Tibial nerve (tissue), 4 donors: ENCODE results near the gene RALB. TPM values are rescaled to one million over a fixed set of nuclear protein-coding genes. Genes with fewer than 3 reads are reported as not detected.

Experiments used
- DNase-seq, 2 donors: peaks; one replicate each; pipeline ENCODE4 v3.0.0-alpha.2; 2019; ENCODE audit warnings: low spot score in 2 of 2
- H3K27ac ChIP-seq, 4 donors: fragments of 200-600 bp; sonication (generic) in 3 of 4; one replicate each; pipeline ENCODE4 v1.5.1; 2017 to 2019; ENCODE audit warnings: mild to moderate bottlenecking in 1 of 4
- H3K27me3 ChIP-seq, 2 donors: fragments of 200-600 bp; sonication (generic) in 1 of 2; one replicate each; pipeline versions ENCODE4 v1.5.1 to v1.6.0; 2017 to 2019
- H3K36me3 ChIP-seq, 3 donors: fragments of 200-600 bp; sonication (generic); one replicate each; pipeline ENCODE4 v1.5.1; 2018 to 2019
- H3K4me1 ChIP-seq, 4 donors: fragments of 200-600 bp; sonication (generic) in 3 of 4; one replicate each; pipeline ENCODE4 v1.5.1; 2017 to 2019
- H3K4me3 ChIP-seq, 4 donors: fragments of 200-600 bp; sonication (generic) in 3 of 4; one replicate each; pipeline ENCODE4 v1.5.1; 2017 to 2019; ENCODE audit warnings: mild to moderate bottlenecking in 1 of 4, moderate library complexity in 1 of 4
- H3K9me3 ChIP-seq, 4 donors: fragments of 200-600 bp; sonication (generic) in 3 of 4; one replicate each; pipeline ENCODE4 v1.5.1; 2017 to 2019
- EP300 ChIP-seq, 2 donors: sonication (generic); formaldehyde crosslinking; IDR thresholded peaks; one replicate each; pipeline ENCODE4 v1.6.1; 2017; ENCODE audit warnings: antibody characterized with exemption in 2 of 2, mild to moderate bottlenecking in 1 of 2
- POLR2A ChIP-seq, 2 donors: fragments of 450-650 bp; IDR thresholded peaks; one replicate each; pipeline ENCODE4 v1.6.1; 2017; ENCODE audit warnings: antibody characterized with exemption in 2 of 2, mild to moderate bottlenecking in 2 of 2, moderate library complexity in 2 of 2
- WGBS, 2 donors: methylation state at CpG; one replicate each; pipeline ENCODE4 v1.1.5; 2018; 5-methylcytosine and 5-hydroxymethylcytosine counted together
- total RNA-seq, 4 donors: library from RNA; depleted of rRNA; stranded (reverse); fragments of >200 nt; gene quantifications; one replicate each; pipeline ENCODE4 v1.1.0, GENCODE V29; 2016
- TF ChIP-seq, protein P1 (sequence below), 5 experiments: fragments of 200-600 bp in 3 of 5; fragments of 450-650 bp in 2 of 5; sonication (generic) in 3 of 5; IDR thresholded peaks; one replicate each; pipeline ENCODE4 v1.5.1; 2016 to 2019; ENCODE audit warnings: antibody characterized with exemption in 5 of 5, mild to moderate bottlenecking in 3 of 5, moderate library complexity in 2 of 5

RALB gene
- total RNA-seq, 4 donors from 2014 or later = 35.1 to 40.4 (median 39.8) TPM

DNA sequence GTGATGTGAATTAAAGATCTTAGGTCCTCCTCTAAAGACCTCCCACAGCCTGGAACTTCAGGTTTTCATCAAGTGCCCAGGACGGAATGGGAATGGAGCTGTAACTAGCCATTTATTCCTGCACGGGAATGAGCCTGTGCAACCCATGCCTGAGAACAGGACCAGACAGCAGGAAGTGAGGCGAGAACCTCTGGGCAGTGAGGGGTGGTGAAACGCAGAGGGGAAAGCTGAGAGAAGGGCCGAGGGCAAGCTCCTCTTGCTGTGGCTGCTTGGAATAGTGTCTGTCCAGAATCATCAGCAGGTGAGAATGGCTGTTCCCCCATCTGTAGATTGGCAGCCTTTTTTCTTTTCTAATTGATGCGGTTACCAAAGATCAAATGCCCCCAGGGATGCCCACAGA lies 4.8 kb upstream of the RALB start:
- no peaks in the 10 kb centered on the region for H3K36me3 ChIP-seq
- H3K4me3 ChIP-seq = no peak overlapping the region
- H3K27me3 ChIP-seq = peaks cover 0 to 14% of the 10 kb centered on the region in 2 donors
- H3K4me1 ChIP-seq = peaks cover 0 to 14% (median 4%) of the 10 kb centered on the region in 4 donors
- DNase-seq = no peak
- H3K9me3 ChIP-seq = no peaks in the 10 kb centered on the region
- H3K27ac ChIP-seq = no peak overlapping the region
- TF ChIP-seq, protein P1, sequence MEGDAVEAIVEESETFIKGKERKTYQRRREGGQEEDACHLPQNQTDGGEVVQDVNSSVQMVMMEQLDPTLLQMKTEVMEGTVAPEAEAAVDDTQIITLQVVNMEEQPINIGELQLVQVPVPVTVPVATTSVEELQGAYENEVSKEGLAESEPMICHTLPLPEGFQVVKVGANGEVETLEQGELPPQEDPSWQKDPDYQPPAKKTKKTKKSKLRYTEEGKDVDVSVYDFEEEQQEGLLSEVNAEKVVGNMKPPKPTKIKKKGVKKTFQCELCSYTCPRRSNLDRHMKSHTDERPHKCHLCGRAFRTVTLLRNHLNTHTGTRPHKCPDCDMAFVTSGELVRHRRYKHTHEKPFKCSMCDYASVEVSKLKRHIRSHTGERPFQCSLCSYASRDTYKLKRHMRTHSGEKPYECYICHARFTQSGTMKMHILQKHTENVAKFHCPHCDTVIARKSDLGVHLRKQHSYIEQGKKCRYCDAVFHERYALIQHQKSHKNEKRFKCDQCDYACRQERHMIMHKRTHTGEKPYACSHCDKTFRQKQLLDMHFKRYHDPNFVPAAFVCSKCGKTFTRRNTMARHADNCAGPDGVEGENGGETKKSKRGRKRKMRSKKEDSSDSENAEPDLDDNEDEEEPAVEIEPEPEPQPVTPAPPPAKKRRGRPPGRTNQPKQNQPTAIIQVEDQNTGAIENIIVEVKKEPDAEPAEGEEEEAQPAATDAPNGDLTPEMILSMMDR (IDR thresholded peaks at IDR 0.05) = no peak
- no peak for TF ChIP-seq EP300 (IDR thresholded peaks at IDR 0.05)
- no peak for TF ChIP-seq POLR2A (IDR thresholded peaks at IDR 0.05)
- WGBS, 2 donors = 66 to 73% methylated on average over 6 of the region's 6 CpGs

GRCh38 chr2:120250640-120251039 lies 2.0 kb upstream of the RALB start:
- 80 to 91% methylated on average over 4 of the region's 4 CpGs for WGBS, 2 donors

DNA sequence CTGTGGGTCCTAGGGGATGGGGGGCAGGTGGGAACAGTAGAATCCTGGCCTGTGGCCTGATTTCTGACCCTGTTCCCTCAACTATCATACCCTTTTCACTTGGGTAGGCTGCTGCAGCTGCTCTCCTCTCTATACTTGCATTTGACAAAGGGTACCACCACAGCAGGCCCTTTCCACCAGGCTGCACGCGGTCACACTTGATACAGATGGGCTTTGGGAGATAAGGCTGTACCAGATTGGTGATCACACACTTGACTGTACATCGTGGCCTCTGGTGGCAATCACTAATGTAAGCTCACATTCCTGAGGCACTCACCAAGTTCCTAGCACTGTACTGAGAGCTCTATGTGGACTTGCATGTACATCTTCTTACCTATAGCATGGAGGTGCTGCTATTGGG lies 1.6 kb upstream of the RALB start:
- H3K36me3 ChIP-seq = no peaks in the 10 kb centered on the region
- no peak overlapping the region for H3K4me3 ChIP-seq
- no peak overlapping the region for H3K27ac ChIP-seq
- TF ChIP-seq POLR2A (IDR thresholded peaks at IDR 0.05) = no peak
- TF ChIP-seq EP300 (IDR thresholded peaks at IDR 0.05) = no peak
- TF ChIP-seq, protein P1 (IDR thresholded peaks at IDR 0.05) = no peak
- no peak for DNase-seq
- WGBS, 2 donors = 89 to 94% methylated on average over 3 of the region's 3 CpGs
- peaks cover 0 to 29% (median 8%) of the 10 kb centered on the region in 4 donors for H3K4me1 ChIP-seq
- no peaks in the 10 kb centered on the region for H3K9me3 ChIP-seq
- H3K27me3 ChIP-seq = peaks cover 0 to 14% of the 10 kb centered on the region in 2 donors

More at GRCh38 chr2:120250640-120251039, 2.0 kb upstream of the RALB start:
- H3K4me1 ChIP-seq = peaks cover 0 to 31% (median 8%) of the 10 kb centered on the region in 4 donors
- H3K27ac ChIP-seq = no peak overlapping the region
- H3K36me3 ChIP-seq = no peaks in the 10 kb centered on the region
- no peak overlapping the region for H3K4me3 ChIP-seq
- no peak for DNase-seq
- peaks cover 0 to 14% of the 10 kb centered on the region in 2 donors for H3K27me3 ChIP-seq
- TF ChIP-seq POLR2A (IDR thresholded peaks at IDR 0.05) (no peak), EP300 (IDR thresholded peaks at IDR 0.05) (no peak)
- TF ChIP-seq, protein P1 (IDR thresholded peaks at IDR 0.05) = no peak
- H3K9me3 ChIP-seq = no peaks in the 10 kb centered on the region

DNA sequence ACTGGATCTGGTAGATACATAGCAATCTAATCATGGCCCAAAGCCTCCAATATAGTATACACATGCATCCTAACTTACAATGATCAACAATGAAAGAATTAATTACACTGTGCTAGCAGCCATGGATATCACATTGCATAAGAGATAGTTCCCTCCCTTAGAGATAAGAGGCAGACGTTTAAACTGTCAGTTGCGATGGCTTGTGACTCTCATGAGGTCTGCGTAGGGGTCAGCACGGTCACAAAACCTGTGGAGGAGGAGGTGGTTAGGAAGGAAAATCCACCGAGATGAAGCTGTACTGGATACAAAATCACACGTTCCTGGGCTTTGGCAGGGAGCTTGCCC lies 800 bp upstream of the RALB start:
- TF ChIP-seq POLR2A (IDR thresholded peaks at IDR 0.05) = no peak
- TF ChIP-seq, protein P1 (IDR thresholded peaks at IDR 0.05) = no peak
- no peak for TF ChIP-seq EP300 (IDR thresholded peaks at IDR 0.05)
- no peaks in the 10 kb centered on the region for H3K9me3 ChIP-seq
- peaks cover 0 to 36% (median 8%) of the 10 kb centered on the region in 4 donors for H3K4me1 ChIP-seq
- peaks cover 0 to 14% of the 10 kb centered on the region in 2 donors for H3K27me3 ChIP-seq
- WGBS, 2 donors = 18 to 27% methylated on average over 5 to 6 of the region's 6 CpGs
- no peaks in the 10 kb centered on the region for H3K36me3 ChIP-seq
- peak overlapping the region; percentile 33 to 95 (median 90) for H3K27ac ChIP-seq
- no peak for DNase-seq
- H3K4me3 ChIP-seq = peak overlapping the region; percentile 62 to 96 (median 78)

- TF ChIP-seq POLR2A (IDR thresholded peaks at IDR 0.05) (peak in 1 of 2 donors; percentile 8), EP300 (IDR thresholded peaks at IDR 0.05) (peak in 1 of 2 donors; percentile 68)
- TF ChIP-seq, protein P1 (IDR thresholded peaks at IDR 0.05) = peak; percentile 29 to 70 (median 47)
- H3K27me3 ChIP-seq = peaks cover 0 to under 1% of the 10 kb centered on the region in 2 donors
- 0 to 1% methylated on average over 33 to 44 of the region's 60 CpGs for WGBS, 2 donors
- peak overlapping the region; percentile 54 to 95 (median 90) for H3K27ac ChIP-seq
- no peaks in the 10 kb centered on the region for H3K36me3 ChIP-seq
- peak; percentile 70 to 72 for DNase-seq
- H3K9me3 ChIP-seq = no peaks in the 10 kb centered on the region
- H3K4me3 ChIP-seq = peak overlapping the region; percentile 62 to 96 (median 78)
- H3K4me1 ChIP-seq = peaks cover 0 to 46% (median 12%) of the 10 kb centered on the region in 4 donors
Observed at GRCh38 chr2:120253021-120253882, 600 bp downstream of the RALB start.
